HCT116 (cell line): ENCODE measurements around the gene PPT2. TPM values are rescaled to one million over a fixed set of nuclear protein-coding genes. Genes with fewer than 3 reads are reported as not detected.

Source experiments
- ATAC-seq: fragments of 200-7000 bp; cut with Tn5 transposase; 2 replicates; pipeline ENCODE4 v1.9.1; 2020; ENCODE audit warnings: mild to moderate bottlenecking, moderate library complexity
- BruUV-seq: library from RNA; stranded (reverse); fragments of 400-500 nt; replicated peaks from 2 replicates; lab custom pipeline; 2021; lab: Mats Ljungman, UMichigan
- CTCF ChIA-PET: fragments of 300-600 bp; sonication (Branson Sonifier 250); formaldehyde crosslinking; loops from one replicate; lab custom pipeline; 2021; ENCODE audit warnings: antibody characterized with exemption; lab: Charles Lee
- POLR2A ChIA-PET: fragments of 300-600, 350-600 bp; sonication (Branson Sonifier 250); formaldehyde crosslinking; loops from one replicate; lab custom pipeline; 2021; ENCODE audit warnings: antibody characterized with exemption; lab: Charles Lee
- RAD21 ChIA-PET, 2 experiments: fragments of 300-600 bp; sonication (Branson Sonifier 250); formaldehyde crosslinking; loops; one replicate each; lab custom pipeline; 2023; ENCODE audit warnings: low total read pairs in 2 of 2; ENCODE audit not compliant: uncharacterized antibody in 2 of 2, unreplicated experiment in 2 of 2, low non-redundant PET in 1 of 2; lab: Charles Lee
- DNase-seq: peaks from one replicate; pipeline ENCODE4 v3.0.0-alpha.2; 2010; ENCODE audit warnings: low read depth, low spot score
- H2AFZ ChIP-seq: fragments of 200-600 bp; shearing (Covaris generic), sonication (generic); 2 replicates; pipeline ENCODE4 v1.6.1; 2017; ENCODE audit warnings: low read depth, mixed run types, mixed read lengths, antibody characterized with exemption, low read length; ENCODE audit not compliant: poor library complexity, severe bottlenecking
- H3K27ac ChIP-seq: 2 replicates; pipeline ENCODE4 v1.5.1; 2012; ENCODE audit warnings: low read depth, low read length
- H3K27me3 ChIP-seq: fragments of 200-600 bp; sonication (generic); 2 replicates; pipeline ENCODE4 v1.6.1; 2016; ENCODE audit warnings: mixed run types, low read length, mixed read lengths; ENCODE audit not compliant: insufficient read depth
- H3K36me3 ChIP-seq, 2 experiments: fragments of 200-500 bp in 1 of 2; fragments of 200-600 bp in 1 of 2; sonication (Bioruptor generic) in 1 of 2; sonication (generic) in 1 of 2; 2 replicates each; pipeline versions ENCODE4 v1.5.1 to v1.6.1; 2014 to 2016; ENCODE audit warnings: low read length in 2 of 2, inconsistent platforms in 1 of 2, mixed read lengths in 1 of 2, mixed run types in 1 of 2; ENCODE audit not compliant: insufficient read depth in 2 of 2, control insufficient read depth in 1 of 2
- H3K4me1 ChIP-seq, 2 experiments: fragments of 200-600 bp in 1 of 2; sonication (generic) in 1 of 2; 2 replicates each; pipeline versions ENCODE4 v1.5.1 to v1.6.1; 2012 to 2017; ENCODE audit warnings: low read length in 2 of 2, inconsistent platforms in 1 of 2, mild to moderate bottlenecking in 1 of 2, mixed read lengths in 1 of 2, mixed run types in 1 of 2, moderate library complexity in 1 of 2; ENCODE audit not compliant: insufficient read depth in 2 of 2, control insufficient read depth in 1 of 2
- H3K4me2 ChIP-seq: fragments of 200-600 bp; sonication (generic); 2 replicates; pipeline ENCODE4 v1.6.1; 2017; ENCODE audit warnings: mixed run types, low read length, mixed read lengths
- H3K4me3 ChIP-seq, 2 experiments: fragments of 200-600 bp in 1 of 2; sonication (generic) in 1 of 2; replicated peaks in 1 of 2; 2 replicates each; pipeline ENCODE4 v1.5.1; 2011 to 2016; ENCODE audit warnings: low read length in 2 of 2, control low read depth in 1 of 2, low read depth in 1 of 2, mild to moderate bottlenecking in 1 of 2, mixed read lengths in 1 of 2, mixed run types in 1 of 2
- H3K79me2 ChIP-seq: fragments of 200-600 bp; sonication (generic); 2 replicates; pipeline ENCODE4 v1.6.1; 2017; ENCODE audit warnings: mild to moderate bottlenecking, mixed run types, low read length, moderate library complexity, mixed read lengths; ENCODE audit not compliant: insufficient read depth
- H3K9ac ChIP-seq: fragments of 200-600 bp; sonication (generic); 2 replicates; pipeline ENCODE4 v1.6.1; 2016; ENCODE audit warnings: low read length, mixed read lengths
- H3K9me2 ChIP-seq: fragments of 200-600 bp; sonication (generic), shearing (Covaris generic); 2 replicates; pipeline ENCODE4 v1.6.1; 2017; ENCODE audit warnings: mixed run types, mild to moderate bottlenecking, moderate library complexity; ENCODE audit not compliant: insufficient read depth
- H3K9me3 ChIP-seq, 2 experiments: fragments of 200-500 bp in 1 of 2; fragments of 200-600 bp in 1 of 2; sonication (Bioruptor generic) in 1 of 2; sonication (generic) in 1 of 2; 2 replicates each; pipeline ENCODE4 v1.6.1; 2014 to 2017; ENCODE audit warnings: low read length in 2 of 2, mixed read lengths in 2 of 2, inconsistent platforms in 1 of 2, low read depth in 1 of 2, mild to moderate bottlenecking in 1 of 2, mixed run types in 1 of 2, moderate library complexity in 1 of 2; ENCODE audit not compliant: control insufficient read depth in 1 of 2, insufficient read depth in 1 of 2
- H4K20me1 ChIP-seq: fragments of 200-600 bp; sonication (generic), shearing (Covaris generic); 2 replicates; pipeline ENCODE4 v1.6.1; 2017; ENCODE audit warnings: mixed run types, mild to moderate bottlenecking, moderate library complexity; ENCODE audit not compliant: insufficient read depth
- CBX3 ChIP-seq: IDR thresholded peaks from 2 replicates; pipeline ENCODE4 v1.6.1; 2012; ENCODE audit warnings: low read depth
- CTCF ChIP-seq, 3 experiments: fragments of 200-600 bp in 1 of 3; sonication (generic) in 1 of 3; IDR thresholded peaks in 2 of 3; conservative IDR thresholded peaks in 1 of 3; 2 replicates each; pipeline ENCODE4 v1.5.1; 2012 to 2017; ENCODE audit warnings: low read depth in 2 of 3, low read length in 2 of 3, antibody characterized with exemption in 1 of 3, borderline replicate concordance in 1 of 3, control low read depth in 1 of 3, mild to moderate bottlenecking in 1 of 3, mixed read lengths in 1 of 3, mixed run types in 1 of 3, moderate library complexity in 1 of 3; ENCODE audit not compliant: insufficient read depth in 1 of 3
- EGR1 ChIP-seq: IDR thresholded peaks from 2 replicates; pipeline ENCODE4 v1.6.1; 2012; ENCODE audit warnings: low read depth
- FOSL1 ChIP-seq: IDR thresholded peaks from 2 replicates; pipeline ENCODE4 v1.6.1; 2012; ENCODE audit warnings: low read depth
- MAX ChIP-seq: IDR thresholded peaks from 2 replicates; pipeline ENCODE4 v1.6.1; 2012
- POLR2A ChIP-seq: IDR thresholded peaks from 2 replicates; pipeline ENCODE4 v1.7.0; 2011; ENCODE audit warnings: borderline replicate concordance; ENCODE audit not compliant: insufficient read depth, insufficient read length; ENCODE audit errors: extremely low read depth
- SIN3A ChIP-seq: IDR thresholded peaks from 2 replicates; pipeline ENCODE4 v1.6.1; 2012; ENCODE audit warnings: low read depth
- YY1 ChIP-seq: IDR thresholded peaks from 2 replicates; pipeline ENCODE4 v1.6.1; 2011; ENCODE audit warnings: low read length, low read depth, moderate library complexity, mild to moderate bottlenecking; ENCODE audit not compliant: insufficient replicate concordance; ENCODE audit errors: extremely low read depth
- ZBTB33 ChIP-seq: IDR thresholded peaks from 2 replicates; pipeline ENCODE4 v1.6.1; 2011; ENCODE audit warnings: mild to moderate bottlenecking, low read length, moderate library complexity; ENCODE audit not compliant: insufficient replicate concordance; ENCODE audit errors: extremely low read depth
- ZNF274 ChIP-seq: fragments of 200-500 bp; sonication (Bioruptor generic); IDR thresholded peaks from 2 replicates; pipeline ENCODE4 v1.6.1; 2014; ENCODE audit warnings: mild to moderate bottlenecking, low read depth, low read length, inconsistent platforms
- intact Hi-C: fragments of 100-400 bp; cut with micrococcal nuclease; formaldehyde crosslinking; loops from 2 replicates; pipeline ENCODE4 v1.10.0; 2022
- total RNA-seq: library from RNA; stranded (reverse); gene quantifications from one replicate; pipeline ENCODE4 v1.2.1, GENCODE V29; 2021; ENCODE audit not compliant: unreplicated experiment

Gene PPT2
- total RNA-seq, 1 experiment from 2014 or later, result 21.0 TPM

GRCh38 chr6:32181915-32182529 is 28.1 kb downstream of the PPT2 start:
- ChIA-PET POLR2A (interaction anchor here (1.0 to 1.3 kb wide), 2 partner anchors 9 to 14 kb away, joined by 3 to 4 read pairs; partner anchors contain the start of gene PBX2), RAD21 (no interaction called here), CTCF (no interaction called here)
- no peak for ATAC-seq
- TF ChIP-seq YY1, result no peak
- TF ChIP-seq MAX, result no peak
- TF ChIP-seq ZBTB33, result no peak
- no peak for TF ChIP-seq CBX3
- TF ChIP-seq POLR2A, result no peak
- no peak for TF ChIP-seq SIN3A
- no peak for TF ChIP-seq EGR1
- TF ChIP-seq CTCF (IDR thresholded peaks at IDR 0.05 in 2 of 3, conservative IDR thresholded peaks at IDR 0.05 in 1 of 3; ENCODE audit: borderline replicate concordance in 1 of 3, insufficient read depth in 1 of 3, low read depth in 2 of 3, low read length in 2 of 3), result no peak
- TF ChIP-seq FOSL1, result no peak
- TF ChIP-seq ZNF274, result no peak
- no peak overlapping the region for H3K9ac ChIP-seq
- intact Hi-C loops, result no loop called here
- no peak for DNase-seq
- no peaks in the 10 kb centered on the region for H3K9me3 ChIP-seq
- peaks cover 10 to 39% of the 10 kb centered on the region in 2 experiments for H3K4me1 ChIP-seq
- no peaks in the 10 kb centered on the region for H4K20me1 ChIP-seq
- H3K27ac ChIP-seq, result no peak overlapping the region
- H3K36me3 ChIP-seq, result peaks cover 9 to 13% of the 10 kb centered on the region in 2 experiments; a peak in 3 of 4 replicates
- H3K27me3 ChIP-seq, result no peaks in the 10 kb centered on the region
- no peaks in the 10 kb centered on the region for H3K9me2 ChIP-seq
- no peak overlapping the region for H3K4me2 ChIP-seq
- no peak overlapping the region for H2AFZ ChIP-seq
- no peak overlapping the region for H3K4me3 ChIP-seq
- H3K79me2 ChIP-seq, result peaks cover 8% of the 10 kb centered on the region; the same call in 1 of the 2 replicates
- no TSS peak for BruUV-seq
